NCI-H2107 treated with DMSO at 0.1 percent for 48 hours (cell line): ENCODE results near the gene MLYCD.
A peak's percentile ranks its signal among the peaks of the same experiment; 100 is the strongest.

Source experiments
- DNase-seq: peaks from one replicate; lab custom pipeline; 2025; ENCODE audit not compliant: unreplicated experiment; lab: John Stamatoyannopoulos, UW

The MLYCD gene

GRCh38 chr16:83898463-83899271 is at the start of gene MLYCD:
TSS of gene MLYCD (plus strand) at chr16:83899115. CDS start at chr16:83899145, 30 bp downstream.
- no peak for DNase-seq

- DNase-seq: no peak
Observed at GRCh38 chr16:83849421-83849820, 49.5 kb upstream of the MLYCD start.

- no peak for DNase-seq
Observed at GRCh38 chr16:83850947-83851346, 48.0 kb upstream of the MLYCD start.

GRCh38 chr16:83851473-83851872 is 47.4 kb upstream of the MLYCD start:
- DNase-seq: no peak

GRCh38 chr16:83852774-83853173 is 46.1 kb upstream of the MLYCD start:
- no peak for DNase-seq

- no peak for DNase-seq
Observed at GRCh38 chr16:83853834-83854233, 45.1 kb upstream of the MLYCD start.

GRCh38 chr16:83854420-83854819 is 44.5 kb upstream of the MLYCD start:
- DNase-seq: no peak

GRCh38 chr16:83856792-83857191 is 42.1 kb upstream of the MLYCD start:
- DNase-seq: no peak

- no peak for DNase-seq
Observed at GRCh38 chr16:83859265-83859664, 39.6 kb upstream of the MLYCD start.

GRCh38 chr16:83862661-83863060 is 36.3 kb upstream of the MLYCD start:
- DNase-seq: no peak

GRCh38 chr16:83863682-83864081 is 35.2 kb upstream of the MLYCD start:
- DNase-seq: no peak

GRCh38 chr16:83870830-83871229 is 28.1 kb upstream of the MLYCD start:
- DNase-seq: no peak

- DNase-seq: peak; percentile 3
Observed at GRCh38 chr16:83878838-83879237, 20.1 kb upstream of the MLYCD start.

GRCh38 chr16:83882163-83882885 is 16.6 kb upstream of the MLYCD start:
- peak; percentile 39 for DNase-seq

- no peak for DNase-seq
Observed at GRCh38 chr16:83886199-83886971, 12.5 kb upstream of the MLYCD start.

GRCh38 chr16:83887080-83887479 is 11.8 kb upstream of the MLYCD start:
- DNase-seq: no peak

- DNase-seq: no peak
Observed at GRCh38 chr16:83887564-83887963, 11.4 kb upstream of the MLYCD start.

GRCh38 chr16:83888672-83889044 is 10.3 kb upstream of the MLYCD start:
- no peak for DNase-seq

- DNase-seq: no peak
Observed at GRCh38 chr16:83890359-83890758, 8.6 kb upstream of the MLYCD start.

GRCh38 chr16:83891742-83892141 is 7.2 kb upstream of the MLYCD start:
- no peak for DNase-seq

GRCh38 chr16:83895243-83895642 is 3.7 kb upstream of the MLYCD start:
- no peak for DNase-seq

- DNase-seq: no peak
Observed at GRCh38 chr16:83895942-83896341, 3.0 kb upstream of the MLYCD start.
